HepG2 (cell line): Measurements from ENCODE around the gene WDR70. TPM values are rescaled to one million over a fixed set of nuclear protein-coding genes. Genes with fewer than 3 reads are reported as not detected.

Experiments used
- CHCHD3 ChIP-seq: sonication (generic); formaldehyde crosslinking; IDR thresholded peaks from 2 replicates; pipeline ENCODE4 v1.8.0; 2022; ENCODE audit warnings: mild to moderate bottlenecking, missing genetic modification reagents, moderate library complexity
- ETV6 ChIP-seq: sonication (generic); formaldehyde crosslinking; conservative IDR thresholded peaks from 2 replicates; pipeline ENCODE4 v1.4.0; 2020; ENCODE audit warnings: missing genetic modification reagents
- KAT8 ChIP-seq: IDR thresholded peaks from 2 replicates; pipeline ENCODE4 v1.6.1; 2016; ENCODE audit warnings: missing genetic modification reagents, missing compliant biosample characterization
- MXI1 ChIP-seq: IDR thresholded peaks from 3 replicates; pipeline ENCODE4 v1.6.1; 2012; ENCODE audit warnings: low read depth, low read length, inconsistent platforms, borderline replicate concordance
- NONO ChIP-seq, 2 experiments: fragments of 450-650 bp in 1 of 2; sonication (generic) in 1 of 2; formaldehyde crosslinking in 1 of 2; IDR thresholded peaks in 1 of 2; conservative IDR thresholded peaks in 1 of 2; 2 replicates each; pipeline versions ENCODE4 v1.6.1 to v1.8.0; 2017 to 2022; ENCODE audit warnings: mild to moderate bottlenecking in 1 of 2, missing genetic modification reagents in 1 of 2, moderate library complexity in 1 of 2
- PCBP1 ChIP-seq: fragments of 200-400 bp; formaldehyde crosslinking; IDR thresholded peaks from 2 replicates; pipeline ENCODE4 v1.6.1; 2017; ENCODE audit warnings: mild to moderate bottlenecking, low read depth, low read length, borderline replicate concordance
- POLR2A ChIP-seq, 2 experiments: IDR thresholded peaks; 2 replicates each; pipeline ENCODE4 v1.6.1; 2011; ENCODE audit warnings: low read depth in 2 of 2, low read length in 2 of 2, mild to moderate bottlenecking in 1 of 2, moderate library complexity in 1 of 2; ENCODE audit not compliant: insufficient read depth in 1 of 2
- SIN3A ChIP-seq: IDR thresholded peaks from 2 replicates; pipeline ENCODE4 v1.6.1; 2011; ENCODE audit warnings: low read depth, mild to moderate bottlenecking, control low read depth, low read length, borderline replicate concordance
- SIN3B ChIP-seq: fragments of 150-350 bp; IDR thresholded peaks from 2 replicates; pipeline ENCODE4 v1.6.1; 2014; ENCODE audit warnings: low read length
- SNRNP70 ChIP-seq: fragments of 200-400 bp; formaldehyde crosslinking; IDR thresholded peaks from 2 replicates; pipeline ENCODE4 v1.6.1; 2017; ENCODE audit warnings: mild to moderate bottlenecking, low read depth, low read length, moderate library complexity
- SOX5 ChIP-seq: IDR thresholded peaks from 2 replicates; pipeline ENCODE4 v1.6.1; 2016; ENCODE audit warnings: borderline replicate concordance
- TAF1 ChIP-seq: sonication (generic); formaldehyde crosslinking; IDR thresholded peaks from 2 replicates; pipeline ENCODE4 v1.4.0; 2020; ENCODE audit warnings: missing genetic modification reagents
- ZNF891 ChIP-seq: sonication (generic); formaldehyde crosslinking; IDR thresholded peaks from 2 replicates; pipeline ENCODE4 v1.5.0; 2020; ENCODE audit warnings: mild to moderate bottlenecking, missing genetic modification reagents
- polyA plus RNA-seq, 8 experiments: library from polyadenylated mRNA; depleted of rRNA in 3 of 8; stranded (reverse) in 7 of 8; unstranded in 1 of 8; fragments of >200 nt; fragmentation: Illumina TruSeq in 4 of 8; extraction: Trizol in 4 of 8; gene quantifications; 2 replicates each; pipeline versions ENCODE4 v1.2.1 to v1.2.3, GENCODE V29; 2011 to 2016; ENCODE audit warnings: low read depth in 4 of 8, missing spikeins in 1 of 8, mixed read lengths in 1 of 8; ENCODE audit not compliant: insufficient read depth in 1 of 8
- total RNA-seq, 5 experiments: library from RNA; depleted of rRNA; stranded (reverse); fragments of >200 nt; fragmentation: Illumina TruSeq; extraction: Trizol; gene quantifications; 2 replicates each; pipeline ENCODE4 v1.2.3, GENCODE V29; 2016; ENCODE audit warnings: low read depth in 1 of 5
- TF ChIP-seq, protein P1 (sequence below): sonication (generic); formaldehyde crosslinking; IDR thresholded peaks from 2 replicates; pipeline ENCODE4 v1.4.0; 2020; ENCODE audit warnings: missing genetic modification reagents
- TF ChIP-seq, protein P2 (sequence below): sonication (generic); formaldehyde crosslinking; IDR thresholded peaks from 2 replicates; pipeline ENCODE4 v1.4.0; 2020; ENCODE audit warnings: missing genetic modification reagents, low read depth, mild to moderate bottlenecking, borderline replicate concordance
- TF ChIP-seq, protein P3 (sequence below): IDR thresholded peaks from 2 replicates; pipeline ENCODE4 v1.6.1; 2016; ENCODE audit warnings: low read depth
- TF ChIP-seq, protein P4 (sequence below): fragments of 450-650 bp; IDR thresholded peaks from 2 replicates; pipeline ENCODE4 v1.6.1; 2016
- TF ChIP-seq, protein P5 (sequence below): sonication (generic); formaldehyde crosslinking; IDR thresholded peaks from 2 replicates; pipeline ENCODE4 v1.5.0; 2020; ENCODE audit warnings: mild to moderate bottlenecking, missing genetic modification reagents, borderline replicate concordance

Gene WDR70
- total and polyA plus RNA-seq, 2 of the 13 experiments (the other 11 are each of a cell fraction or from before 2014, with no cell fraction given): 14.6 to 30.6 TPM

- TF ChIP-seq, protein P1, sequence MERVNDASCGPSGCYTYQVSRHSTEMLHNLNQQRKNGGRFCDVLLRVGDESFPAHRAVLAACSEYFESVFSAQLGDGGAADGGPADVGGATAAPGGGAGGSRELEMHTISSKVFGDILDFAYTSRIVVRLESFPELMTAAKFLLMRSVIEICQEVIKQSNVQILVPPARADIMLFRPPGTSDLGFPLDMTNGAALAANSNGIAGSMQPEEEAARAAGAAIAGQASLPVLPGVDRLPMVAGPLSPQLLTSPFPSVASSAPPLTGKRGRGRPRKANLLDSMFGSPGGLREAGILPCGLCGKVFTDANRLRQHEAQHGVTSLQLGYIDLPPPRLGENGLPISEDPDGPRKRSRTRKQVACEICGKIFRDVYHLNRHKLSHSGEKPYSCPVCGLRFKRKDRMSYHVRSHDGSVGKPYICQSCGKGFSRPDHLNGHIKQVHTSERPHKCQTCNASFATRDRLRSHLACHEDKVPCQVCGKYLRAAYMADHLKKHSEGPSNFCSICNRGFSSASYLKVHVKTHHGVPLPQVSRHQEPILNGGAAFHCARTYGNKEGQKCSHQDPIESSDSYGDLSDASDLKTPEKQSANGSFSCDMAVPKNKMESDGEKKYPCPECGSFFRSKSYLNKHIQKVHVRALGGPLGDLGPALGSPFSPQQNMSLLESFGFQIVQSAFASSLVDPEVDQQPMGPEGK (CRISPR knock-in tag): peak; percentile 57; the same call in 1 of the 2 replicates
- TF ChIP-seq, protein P2, sequence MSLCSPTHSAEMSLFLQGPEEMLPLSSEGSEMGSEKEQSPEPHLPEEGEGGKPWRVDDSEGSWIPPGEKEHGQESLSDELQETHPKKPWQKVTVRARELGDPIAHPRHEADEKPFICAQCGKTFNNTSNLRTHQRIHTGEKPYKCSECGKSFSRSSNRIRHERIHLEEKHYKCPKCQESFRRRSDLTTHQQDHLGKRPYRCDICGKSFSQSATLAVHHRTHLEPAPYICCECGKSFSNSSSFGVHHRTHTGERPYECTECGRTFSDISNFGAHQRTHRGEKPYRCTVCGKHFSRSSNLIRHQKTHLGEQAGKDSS (CRISPR knock-in tag): no peak
- TF ChIP-seq SNRNP70: no peak
- TF ChIP-seq, protein P3, sequence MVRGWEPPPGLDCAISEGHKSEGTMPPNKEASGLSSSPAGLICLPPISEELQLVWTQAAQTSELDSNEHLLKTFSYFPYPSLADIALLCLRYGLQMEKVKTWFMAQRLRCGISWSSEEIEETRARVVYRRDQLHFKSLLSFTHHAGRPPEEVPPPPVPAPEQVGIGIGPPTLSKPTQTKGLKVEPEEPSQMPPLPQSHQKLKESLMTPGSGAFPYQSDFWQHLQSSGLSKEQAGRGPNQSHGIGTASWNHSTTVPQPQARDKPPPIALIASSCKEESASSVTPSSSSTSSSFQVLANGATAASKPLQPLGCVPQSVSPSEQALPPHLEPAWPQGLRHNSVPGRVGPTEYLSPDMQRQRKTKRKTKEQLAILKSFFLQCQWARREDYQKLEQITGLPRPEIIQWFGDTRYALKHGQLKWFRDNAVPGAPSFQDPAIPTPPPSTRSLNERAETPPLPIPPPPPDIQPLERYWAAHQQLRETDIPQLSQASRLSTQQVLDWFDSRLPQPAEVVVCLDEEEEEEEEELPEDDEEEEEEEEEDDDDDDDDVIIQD (CRISPR knock-in tag): 0 out of 2 replicates have a peak, but pooled peaks have one; percentile 59
- TF ChIP-seq KAT8 (CRISPR knock-in tag): peak; percentile 99
- TF ChIP-seq TAF1: peak; percentile 72; the same call in 1 of the 2 replicates
- TF ChIP-seq ETV6 (CRISPR knock-in tag): 0 out of 2 replicates have a peak, but pooled peaks have one; percentile 27
- peak; percentile 99 for TF ChIP-seq PCBP1
- 0 out of 2 replicates have a peak, but pooled peaks have one; percentile 27 for TF ChIP-seq SOX5 (CRISPR knock-in tag)
- TF ChIP-seq, protein P4, sequence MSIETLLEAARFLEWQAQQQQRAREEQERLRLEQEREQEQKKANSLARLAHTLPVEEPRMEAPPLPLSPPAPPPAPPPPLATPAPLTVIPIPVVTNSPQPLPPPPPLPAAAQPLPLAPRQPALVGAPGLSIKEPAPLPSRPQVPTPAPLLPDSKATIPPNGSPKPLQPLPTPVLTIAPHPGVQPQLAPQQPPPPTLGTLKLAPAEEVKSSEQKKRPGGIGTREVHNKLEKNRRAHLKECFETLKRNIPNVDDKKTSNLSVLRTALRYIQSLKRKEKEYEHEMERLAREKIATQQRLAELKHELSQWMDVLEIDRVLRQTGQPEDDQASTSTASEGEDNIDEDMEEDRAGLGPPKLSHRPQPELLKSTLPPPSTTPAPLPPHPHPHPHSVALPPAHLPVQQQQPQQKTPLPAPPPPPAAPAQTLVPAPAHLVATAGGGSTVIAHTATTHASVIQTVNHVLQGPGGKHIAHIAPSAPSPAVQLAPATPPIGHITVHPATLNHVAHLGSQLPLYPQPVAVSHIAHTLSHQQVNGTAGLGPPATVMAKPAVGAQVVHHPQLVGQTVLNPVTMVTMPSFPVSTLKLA: peak; percentile 42
- TF ChIP-seq CHCHD3: 0 out of 2 replicates have a peak, but pooled peaks have one; percentile 41
- peak; percentile 61 to 83 for TF ChIP-seq POLR2A (IDR thresholded peaks at IDR 0.05; ENCODE audit: insufficient read depth in 1 of 2, low read depth in 2 of 2, low read length in 2 of 2)
- peak; percentile 90; the same call in 1 of the 2 replicates for TF ChIP-seq SIN3A
- no peak; the same call in 2 of the 3 replicates for TF ChIP-seq MXI1
- TF ChIP-seq ZNF891 (CRISPR knock-in tag): peak; percentile 84; the same call in 1 of the 2 replicates
- no peak for TF ChIP-seq NONO (IDR thresholded peaks at IDR 0.05)
- TF ChIP-seq NONO (CRISPR knock-in tag; conservative IDR thresholded peaks at IDR 0.05): peak; percentile 77
- TF ChIP-seq SIN3B: peak; percentile 91
- TF ChIP-seq, protein P5, sequence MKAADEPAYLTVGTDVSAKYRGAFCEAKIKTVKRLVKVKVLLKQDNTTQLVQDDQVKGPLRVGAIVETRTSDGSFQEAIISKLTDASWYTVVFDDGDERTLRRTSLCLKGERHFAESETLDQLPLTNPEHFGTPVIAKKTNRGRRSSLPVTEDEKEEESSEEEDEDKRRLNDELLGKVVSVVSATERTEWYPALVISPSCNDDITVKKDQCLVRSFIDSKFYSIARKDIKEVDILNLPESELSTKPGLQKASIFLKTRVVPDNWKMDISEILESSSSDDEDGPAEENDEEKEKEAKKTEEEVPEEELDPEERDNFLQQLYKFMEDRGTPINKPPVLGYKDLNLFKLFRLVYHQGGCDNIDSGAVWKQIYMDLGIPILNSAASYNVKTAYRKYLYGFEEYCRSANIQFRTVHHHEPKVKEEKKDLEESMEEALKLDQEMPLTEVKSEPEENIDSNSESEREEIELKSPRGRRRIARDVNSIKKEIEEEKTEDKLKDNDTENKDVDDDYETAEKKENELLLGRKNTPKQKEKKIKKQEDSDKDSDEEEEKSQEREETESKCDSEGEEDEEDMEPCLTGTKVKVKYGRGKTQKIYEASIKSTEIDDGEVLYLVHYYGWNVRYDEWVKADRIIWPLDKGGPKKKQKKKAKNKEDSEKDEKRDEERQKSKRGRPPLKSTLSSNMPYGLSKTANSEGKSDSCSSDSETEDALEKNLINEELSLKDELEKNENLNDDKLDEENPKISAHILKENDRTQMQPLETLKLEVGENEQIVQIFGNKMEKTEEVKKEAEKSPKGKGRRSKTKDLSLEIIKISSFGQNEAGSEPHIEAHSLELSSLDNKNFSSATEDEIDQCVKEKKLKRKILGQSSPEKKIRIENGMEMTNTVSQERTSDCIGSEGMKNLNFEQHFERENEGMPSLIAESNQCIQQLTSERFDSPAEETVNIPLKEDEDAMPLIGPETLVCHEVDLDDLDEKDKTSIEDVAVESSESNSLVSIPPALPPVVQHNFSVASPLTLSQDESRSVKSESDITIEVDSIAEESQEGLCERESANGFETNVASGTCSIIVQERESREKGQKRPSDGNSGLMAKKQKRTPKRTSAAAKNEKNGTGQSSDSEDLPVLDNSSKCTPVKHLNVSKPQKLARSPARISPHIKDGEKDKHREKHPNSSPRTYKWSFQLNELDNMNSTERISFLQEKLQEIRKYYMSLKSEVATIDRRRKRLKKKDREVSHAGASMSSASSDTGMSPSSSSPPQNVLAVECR (CRISPR knock-in tag): peak; percentile 89
Observed at GRCh38 chr5:37370864-37371726, 8.0 kb upstream of the WDR70 start, which contains the start of gene NUP155 (continued).
